ENCODE data around the gene MILR1. TPM values are rescaled to one million over a fixed set of nuclear protein-coding genes. Genes with fewer than 3 reads are reported as not detected.

The MILR1 gene
- total RNA-seq, 1 donor = 29.4 TPM

DNA sequence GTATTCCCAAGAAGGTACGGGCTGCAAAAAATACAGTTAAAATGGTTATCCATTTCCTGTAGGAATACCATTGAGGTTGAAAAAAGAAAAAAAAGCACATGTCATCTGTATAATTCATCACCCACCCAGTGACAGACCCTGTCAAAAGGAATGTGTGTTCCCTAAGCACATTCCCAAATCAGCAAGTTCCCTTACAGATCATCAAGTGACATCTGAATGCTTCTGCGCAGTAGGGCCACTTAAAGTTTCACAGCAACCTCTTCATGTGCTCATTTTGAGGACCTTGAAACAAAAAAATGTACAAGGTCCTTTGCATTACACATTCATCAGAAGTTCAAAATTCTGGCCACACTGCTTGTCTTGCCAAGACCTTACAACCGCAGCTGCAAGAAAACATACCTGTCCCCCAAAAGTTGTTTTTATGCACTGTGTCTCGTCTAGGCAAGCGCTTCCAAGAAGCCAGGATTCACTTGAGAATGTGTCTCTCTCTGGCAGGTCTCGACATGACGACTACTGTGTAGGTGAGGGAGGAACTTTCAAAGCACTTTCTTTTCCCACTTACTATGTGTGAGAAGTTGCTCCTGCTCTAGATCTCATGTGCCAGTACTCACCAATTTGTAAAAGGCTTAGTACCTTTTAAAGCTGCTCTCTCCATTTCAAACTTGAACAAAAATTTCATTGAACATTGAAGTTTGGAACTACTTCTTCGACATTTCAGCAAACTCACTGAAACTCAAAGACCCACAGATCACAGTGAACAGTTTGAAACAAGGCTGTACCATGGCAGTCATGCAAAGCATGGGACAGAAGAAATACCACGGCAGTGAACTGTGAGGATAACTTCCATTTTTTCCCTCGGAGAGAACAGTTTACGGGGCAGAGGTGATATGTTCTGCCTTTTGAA, 52.2 kb downstream of the MILR1 start:
- Histone ChIP-seq H3K4me1 (ENCODE audit: insufficient read depth, low read length) (peaks cover 50% of the 10 kb centered on the region), H3K27me3 (ENCODE audit: insufficient read depth, low read length) (no peaks in the 10 kb centered on the region), H3K9me3 (ENCODE audit: low read depth, low read length) (no peaks in the 10 kb centered on the region), H3K4me3 (ENCODE audit: low read length) (no peak overlapping the region)

DNA sequence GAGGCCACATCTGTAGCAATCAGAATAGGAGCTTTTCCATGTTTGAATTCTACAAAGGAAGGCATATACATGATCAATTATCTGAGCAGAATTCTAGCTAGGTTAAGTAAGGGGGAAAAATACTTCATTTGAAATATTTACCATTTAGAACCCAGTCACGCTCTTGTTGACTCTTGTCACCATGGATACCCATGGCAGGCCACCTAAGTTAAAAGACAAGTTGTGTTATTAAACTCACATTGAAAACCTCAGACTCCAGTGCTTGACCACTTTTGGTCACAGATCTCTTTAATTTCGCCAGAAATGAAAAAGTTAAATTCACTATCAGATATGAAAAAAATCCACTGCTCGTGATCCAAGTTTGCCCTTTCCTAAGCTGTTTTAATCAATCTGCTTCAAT, 53.1 kb downstream of the MILR1 start:
- H3K4me1 ChIP-seq (ENCODE audit: insufficient read depth, low read length) = peaks cover 46% of the 10 kb centered on the region

DNA sequence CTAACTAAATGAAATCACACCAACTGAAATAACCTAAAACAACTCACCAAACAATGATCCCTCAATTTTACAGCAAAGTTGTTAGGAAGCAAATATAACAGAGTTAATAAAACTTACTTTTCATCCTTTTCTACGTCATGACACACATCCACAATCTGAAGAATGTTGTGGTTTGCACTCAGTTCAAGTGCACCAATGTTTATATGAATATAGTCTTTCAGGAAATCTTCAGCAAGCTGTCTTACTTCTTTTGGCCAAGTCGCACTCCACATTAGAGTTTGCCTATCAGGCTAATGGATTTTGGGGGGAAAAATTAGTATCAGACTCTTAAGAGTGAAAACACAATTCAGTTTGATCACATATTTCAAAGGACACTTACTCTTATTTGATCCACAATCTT, 53.9 kb downstream of the MILR1 start:
- no peak overlapping the region for H3K4me3 ChIP-seq (ENCODE audit: low read length)
- H3K27me3 ChIP-seq (ENCODE audit: insufficient read depth, low read length) = no peaks in the 10 kb centered on the region
- no peaks in the 10 kb centered on the region for H3K9me3 ChIP-seq (ENCODE audit: low read depth, low read length)
- peaks cover 43% of the 10 kb centered on the region for H3K4me1 ChIP-seq (ENCODE audit: insufficient read depth, low read length)

More for the DNA sequence above, 53.1 kb downstream of the MILR1 start:
- H3K27me3 ChIP-seq (ENCODE audit: insufficient read depth, low read length) = no peaks in the 10 kb centered on the region
- H3K4me3 ChIP-seq (ENCODE audit: low read length) = no peak overlapping the region
- no peaks in the 10 kb centered on the region for H3K9me3 ChIP-seq (ENCODE audit: low read depth, low read length)

DNA sequence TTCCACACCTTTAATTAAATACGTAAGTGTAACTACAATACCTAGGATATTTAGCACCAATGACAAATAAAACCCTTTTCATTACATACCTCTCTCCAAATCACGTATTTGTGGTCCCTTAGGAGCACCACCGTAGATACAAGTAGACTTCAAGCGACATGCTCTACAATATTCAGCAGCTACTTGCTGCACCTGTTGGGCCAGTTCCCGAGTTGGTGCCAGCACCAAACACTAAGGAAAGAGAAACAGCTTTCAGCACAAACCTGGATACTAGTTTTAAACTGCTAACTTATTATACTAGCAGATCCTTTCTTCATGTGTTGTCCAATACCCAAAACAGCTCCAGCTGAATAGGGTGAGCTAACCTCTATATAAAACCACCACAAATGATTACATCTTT, 54.4 kb downstream of the MILR1 start:
- Histone ChIP-seq H3K4me3 (ENCODE audit: low read length) (no peak overlapping the region), H3K4me1 (ENCODE audit: insufficient read depth, low read length) (peaks cover 45% of the 10 kb centered on the region), H3K9me3 (ENCODE audit: low read depth, low read length) (no peaks in the 10 kb centered on the region), H3K27me3 (ENCODE audit: insufficient read depth, low read length) (no peaks in the 10 kb centered on the region)

DNA sequence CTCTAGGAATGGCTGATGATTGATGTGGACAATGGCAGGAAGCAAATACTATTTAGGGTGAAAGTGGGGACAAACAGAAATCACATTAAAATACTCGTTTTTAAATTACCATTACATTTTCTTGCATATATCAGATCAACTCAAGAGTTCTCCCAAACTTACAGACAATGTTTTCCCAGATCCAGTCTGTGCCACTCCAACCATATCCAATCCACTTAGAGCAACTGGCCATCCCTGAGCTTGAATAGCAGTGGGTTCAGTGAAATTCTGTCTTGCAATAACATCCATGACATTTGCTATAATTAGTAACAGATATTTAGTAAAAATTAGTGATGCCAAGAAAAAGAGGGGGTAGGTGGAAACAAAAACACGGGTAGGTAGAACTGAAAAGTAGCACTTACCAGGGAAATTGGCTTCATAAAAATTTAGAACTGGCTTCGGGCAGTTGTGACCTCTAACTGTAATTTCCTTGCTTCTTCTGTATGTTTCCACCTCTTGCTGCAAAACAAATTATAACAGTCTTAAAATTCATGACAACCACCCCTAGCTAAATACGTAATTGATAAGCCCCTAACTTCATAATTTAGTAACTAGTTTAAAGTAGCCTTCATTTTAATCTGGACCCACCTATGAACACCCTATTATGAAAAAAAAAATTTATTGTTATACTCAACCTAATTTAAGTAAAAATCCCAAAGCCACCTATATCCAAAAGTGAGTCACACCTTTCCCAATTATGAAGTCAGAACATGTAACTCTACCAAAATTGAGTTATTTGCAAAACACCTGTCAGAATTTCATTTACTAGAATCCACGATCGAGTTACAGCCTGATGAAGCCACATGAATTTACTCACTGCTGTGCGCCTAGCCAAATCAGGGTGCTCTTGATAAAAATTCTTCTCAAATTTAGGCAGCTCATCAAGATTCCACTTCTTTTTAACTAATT, 55.2 kb downstream of the MILR1 start:
- peaks cover 50% of the 10 kb centered on the region for H3K4me1 ChIP-seq (ENCODE audit: insufficient read depth, low read length)
- H3K4me3 ChIP-seq (ENCODE audit: low read length) = peak overlapping the region; percentile 100
- H3K9me3 ChIP-seq (ENCODE audit: low read depth, low read length) = no peaks in the 10 kb centered on the region
- H3K27me3 ChIP-seq (ENCODE audit: insufficient read depth, low read length) = no peaks in the 10 kb centered on the region

DNA sequence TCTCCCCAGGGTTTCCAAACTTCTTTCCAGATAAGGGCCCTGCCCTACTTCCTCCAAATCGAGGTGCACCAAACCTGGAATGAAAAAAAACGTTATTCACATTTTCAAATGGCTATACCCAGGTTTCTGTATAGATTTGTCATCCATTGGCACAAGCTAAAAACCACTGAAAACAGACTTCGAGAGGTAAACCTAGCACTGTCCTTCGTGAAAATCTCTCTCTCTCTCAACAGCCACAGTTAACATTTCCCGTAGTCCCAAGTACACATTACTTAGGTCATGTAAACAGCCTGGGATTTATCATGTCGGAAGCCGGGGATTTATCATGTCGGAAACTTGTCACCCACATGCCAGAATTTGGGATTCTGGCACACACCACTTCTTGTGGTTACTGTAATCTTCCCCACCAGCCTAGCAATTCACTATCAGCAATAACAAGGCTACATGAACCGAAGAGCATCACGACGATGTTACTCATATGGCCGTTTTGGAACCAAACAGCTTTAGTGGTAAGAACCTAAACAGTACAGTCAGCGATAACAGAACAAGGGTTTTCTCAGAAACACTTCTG, 55.9 kb downstream of the MILR1 start:
- Histone ChIP-seq H3K9me3 (ENCODE audit: low read depth, low read length) (no peaks in the 10 kb centered on the region), H3K4me3 (ENCODE audit: low read length) (peak overlapping the region; percentile 100), H3K4me1 (ENCODE audit: insufficient read depth, low read length) (peaks cover 54% of the 10 kb centered on the region), H3K27me3 (ENCODE audit: insufficient read depth, low read length) (no peaks in the 10 kb centered on the region)

DNA sequence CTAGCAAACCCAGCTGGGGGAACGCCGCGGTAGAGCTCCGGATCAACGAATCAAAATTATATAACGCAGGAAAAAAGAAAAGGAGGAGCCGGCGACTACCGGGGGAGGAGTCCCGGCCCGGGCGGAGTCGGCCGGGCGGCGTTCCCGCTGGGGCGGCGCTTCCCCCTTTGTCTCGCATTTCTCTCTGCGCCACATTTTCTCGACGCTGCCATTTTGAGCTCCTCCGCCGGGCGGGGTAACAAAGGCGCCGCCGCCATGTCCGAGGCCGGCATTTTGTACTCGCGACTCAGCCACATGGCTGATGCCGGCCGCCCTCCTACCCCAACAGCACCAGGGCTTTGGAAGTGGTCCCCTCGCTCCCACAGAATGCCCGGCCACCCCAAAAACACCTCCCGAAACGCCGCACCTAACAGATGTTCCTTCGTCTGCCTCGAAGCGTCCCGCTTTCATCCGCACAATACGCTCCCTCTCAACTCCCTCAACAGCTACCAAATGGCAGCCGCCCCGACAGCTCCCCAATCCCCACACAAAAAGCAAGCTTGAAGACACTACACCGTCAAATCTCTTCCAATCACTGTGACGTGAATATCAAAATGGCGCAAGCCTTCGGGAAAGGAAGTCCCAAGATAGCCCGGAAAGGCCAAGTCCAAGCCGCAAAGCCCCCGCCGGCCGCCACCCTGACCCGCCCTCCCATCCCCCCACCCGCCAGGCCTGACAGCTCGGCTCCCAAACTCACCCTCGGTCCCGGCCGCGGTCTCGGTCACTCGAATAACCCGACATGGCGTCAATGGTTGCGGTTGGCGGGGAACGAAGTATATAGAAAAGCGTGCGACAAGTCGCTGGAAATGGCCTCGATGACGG, 56.7 kb downstream of the MILR1 start:
- peaks cover 48% of the 10 kb centered on the region for H3K4me1 ChIP-seq (ENCODE audit: insufficient read depth, low read length)
- no peaks in the 10 kb centered on the region for H3K9me3 ChIP-seq (ENCODE audit: low read depth, low read length)
- H3K27me3 ChIP-seq (ENCODE audit: insufficient read depth, low read length) = no peaks in the 10 kb centered on the region
- peak overlapping the region; percentile 100 for H3K4me3 ChIP-seq (ENCODE audit: low read length)

DNA sequence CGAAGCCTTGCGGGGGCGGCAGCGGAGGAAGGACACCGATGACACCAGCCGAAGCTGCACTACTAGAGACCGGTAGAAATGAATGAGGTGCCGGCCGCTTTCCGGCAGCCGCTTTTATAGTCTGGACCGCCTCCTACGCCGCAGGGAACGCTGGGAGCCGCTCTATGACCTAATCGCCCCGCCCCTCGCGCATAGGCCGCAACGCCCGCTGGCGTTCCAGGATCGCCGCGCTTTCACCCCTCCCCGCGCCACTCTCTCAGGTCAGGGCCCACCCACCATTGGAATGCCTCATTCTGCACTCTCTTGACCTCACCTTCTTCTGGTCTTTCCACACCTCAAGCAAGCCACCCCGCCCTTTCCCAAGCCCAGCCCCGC, 57.3 kb downstream of the MILR1 start, which contains the start of gene DDX5:
TSS of gene DDX5 (minus strand) at position 89 of the 375 bp plus-strand sequence. CDS start 170 bp downstream, outside the sequence.
- Histone ChIP-seq H3K9me3 (ENCODE audit: low read depth, low read length) (no peaks in the 10 kb centered on the region), H3K4me3 (ENCODE audit: low read length) (peak within 1 kb of the TSS; percentile 100), H3K4me1 (ENCODE audit: insufficient read depth, low read length) (peaks cover 45% of the 10 kb centered on the region), H3K27me3 (ENCODE audit: insufficient read depth, low read length) (no peaks in the 10 kb centered on the region)

DNA sequence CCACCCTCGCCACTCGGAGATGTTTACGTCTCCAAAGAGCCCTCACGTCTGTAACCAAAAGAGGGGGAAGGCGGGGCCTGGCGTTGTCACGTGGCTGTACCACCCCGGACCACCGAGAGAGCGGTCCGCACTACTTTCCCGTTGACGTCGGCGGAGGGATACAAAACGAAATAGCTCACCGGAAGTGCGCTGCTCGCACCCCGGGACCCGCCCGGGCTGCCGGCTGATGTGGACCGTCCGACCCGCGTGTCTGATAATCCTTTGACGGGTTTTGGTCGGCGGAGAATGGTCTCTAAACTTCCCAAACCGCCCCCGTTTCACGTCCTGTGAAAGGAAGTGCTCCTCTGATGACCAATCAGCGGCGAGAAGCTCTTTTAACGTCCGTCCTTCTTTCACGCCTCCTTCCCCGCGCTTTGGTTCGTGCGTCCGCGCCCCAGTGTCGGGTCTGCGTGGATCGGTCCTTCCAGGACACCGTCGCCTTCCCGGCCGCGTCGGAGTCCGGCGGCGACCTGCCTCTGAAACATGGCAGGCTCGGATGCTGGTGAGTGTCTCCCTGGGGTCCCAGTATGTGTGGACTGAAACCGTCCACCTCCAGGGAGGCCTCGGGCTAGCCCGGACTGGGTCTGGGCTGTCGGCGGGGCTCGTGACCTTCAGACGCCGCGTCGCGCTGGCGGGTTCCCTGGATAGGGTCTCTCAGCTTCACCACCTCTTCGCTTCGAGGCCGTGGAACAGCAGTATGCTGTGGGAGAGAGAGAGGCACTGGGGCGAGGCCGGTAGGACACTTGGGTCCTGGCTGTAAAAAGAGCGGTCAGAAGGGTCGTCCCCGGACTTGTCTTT, 57.9 kb downstream of the MILR1 start, which contains the start of gene CEP95:
TSS of gene CEP95 (plus strand) at position 402 of the 837 bp plus-strand sequence. CDS start at position 523, 121 bp downstream.
- peaks cover 40% of the 10 kb centered on the region for H3K4me1 ChIP-seq (ENCODE audit: insufficient read depth, low read length)
- no peaks in the 10 kb centered on the region for H3K27me3 ChIP-seq (ENCODE audit: insufficient read depth, low read length)
- H3K4me3 ChIP-seq (ENCODE audit: low read length) = peak within 1 kb of the TSS; percentile 100
- H3K9me3 ChIP-seq (ENCODE audit: low read depth, low read length) = no peaks in the 10 kb centered on the region

DNA sequence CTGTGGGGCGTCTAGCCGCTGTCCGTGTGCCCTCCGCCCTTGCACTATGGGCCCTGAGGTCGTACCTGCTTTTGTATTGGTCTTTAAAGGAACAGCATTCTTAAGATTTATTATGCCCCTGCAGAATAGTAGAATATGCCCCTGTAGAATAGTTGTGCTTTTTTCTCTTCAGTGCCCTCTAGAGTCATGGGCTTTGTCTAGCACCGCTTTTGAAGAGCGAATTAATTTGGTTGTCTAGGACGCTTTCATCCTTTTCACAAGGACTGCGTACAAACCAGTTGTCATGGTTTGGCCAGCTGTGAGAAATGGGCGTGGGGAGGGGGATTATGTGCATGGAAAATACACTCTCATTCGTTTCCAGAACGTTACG, 58.5 kb downstream of the MILR1 start:
- peak overlapping the region; percentile 100 for H3K4me3 ChIP-seq (ENCODE audit: low read length)
- peaks cover 37% of the 10 kb centered on the region for H3K4me1 ChIP-seq (ENCODE audit: insufficient read depth, low read length)
- no peaks in the 10 kb centered on the region for H3K9me3 ChIP-seq (ENCODE audit: low read depth, low read length)

DNA sequence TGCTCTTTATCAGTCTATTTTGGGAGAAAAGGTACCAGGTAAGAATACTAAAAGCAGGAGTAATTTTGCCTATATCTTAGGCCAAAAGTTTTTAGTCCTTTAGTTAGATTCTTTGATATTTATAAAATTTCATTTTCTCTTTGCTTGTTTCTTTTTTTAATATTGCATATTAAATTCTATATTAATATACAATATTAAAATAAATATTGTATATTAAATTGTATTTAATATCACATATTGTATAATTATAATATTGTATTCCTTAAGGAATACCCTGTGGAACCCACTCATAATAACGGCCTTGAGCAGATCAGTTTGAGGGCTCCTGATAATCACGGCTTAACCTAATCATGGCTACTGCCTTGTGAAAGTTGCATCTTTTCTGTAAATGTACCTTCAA, 59.8 kb downstream of the MILR1 start:
- H3K9me3 ChIP-seq (ENCODE audit: low read depth, low read length) = no peaks in the 10 kb centered on the region
- H3K27me3 ChIP-seq (ENCODE audit: insufficient read depth, low read length) = no peaks in the 10 kb centered on the region
- H3K4me3 ChIP-seq (ENCODE audit: low read length) = no peak overlapping the region
- peaks cover 29% of the 10 kb centered on the region for H3K4me1 ChIP-seq (ENCODE audit: insufficient read depth, low read length)

More for the DNA sequence above, 58.5 kb downstream of the MILR1 start:
- no peaks in the 10 kb centered on the region for H3K27me3 ChIP-seq (ENCODE audit: insufficient read depth, low read length)

DNA sequence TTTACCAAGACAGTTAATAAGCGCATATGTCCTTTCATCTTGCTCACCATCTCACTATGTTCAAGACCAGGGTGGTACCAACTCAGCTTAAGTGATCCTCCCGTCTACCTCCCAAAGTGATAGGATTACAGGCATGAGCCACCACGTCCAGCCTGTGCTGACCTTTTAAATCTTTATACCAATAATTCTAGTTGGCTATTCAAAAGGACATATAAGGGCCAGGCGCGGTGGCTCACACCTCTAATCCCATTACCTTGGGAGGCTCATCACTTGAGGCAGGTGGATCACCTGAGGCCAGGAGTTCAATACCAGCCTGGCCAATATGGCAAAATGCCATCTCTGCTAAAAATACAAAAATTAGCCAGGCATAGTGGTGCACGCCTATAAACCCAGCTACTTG, 60.3 kb downstream of the MILR1 start:
- Histone ChIP-seq H3K4me3 (ENCODE audit: low read length) (no peak overlapping the region), H3K27me3 (ENCODE audit: insufficient read depth, low read length) (no peaks in the 10 kb centered on the region), H3K4me1 (ENCODE audit: insufficient read depth, low read length) (peaks cover 24% of the 10 kb centered on the region), H3K9me3 (ENCODE audit: low read depth, low read length) (no peaks in the 10 kb centered on the region)

DNA sequence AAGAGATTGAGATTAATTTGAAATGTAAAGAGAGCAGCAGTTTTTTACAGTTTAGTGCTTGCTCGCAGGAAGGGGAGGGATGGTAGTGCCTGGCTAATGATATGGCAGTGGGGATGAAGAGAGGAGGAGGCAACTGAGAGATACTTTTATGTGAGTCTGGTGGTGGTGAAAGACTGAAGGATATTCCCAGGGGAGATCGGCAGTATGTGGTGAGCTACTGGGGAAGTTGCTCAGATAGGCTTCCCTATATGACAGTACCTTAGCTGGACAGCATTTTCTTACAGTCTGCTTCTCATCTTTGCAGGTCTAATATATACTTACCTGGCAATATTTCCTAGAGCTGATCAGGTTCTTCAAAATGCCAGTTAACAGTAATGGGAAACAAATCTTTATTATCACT, 66.5 kb downstream of the MILR1 start:
- H3K9me3 ChIP-seq (ENCODE audit: low read depth, low read length) = no peaks in the 10 kb centered on the region
- no peaks in the 10 kb centered on the region for H3K27me3 ChIP-seq (ENCODE audit: insufficient read depth, low read length)
- H3K4me1 ChIP-seq (ENCODE audit: insufficient read depth, low read length) = no peaks in the 10 kb centered on the region
- H3K4me3 ChIP-seq (ENCODE audit: low read length) = no peak overlapping the region

All from mononuclear cell (primary cell).